NOMO-1 treated with dmso at 0.1 percent for 144 hours (cell line): ENCODE measurements around the gene MOB3B.

Experiments
- DNase-seq: peaks from one replicate; lab custom pipeline; 2025; ENCODE audit not compliant: unreplicated experiment; lab: John Stamatoyannopoulos, UW

Gene MOB3B

DNA sequence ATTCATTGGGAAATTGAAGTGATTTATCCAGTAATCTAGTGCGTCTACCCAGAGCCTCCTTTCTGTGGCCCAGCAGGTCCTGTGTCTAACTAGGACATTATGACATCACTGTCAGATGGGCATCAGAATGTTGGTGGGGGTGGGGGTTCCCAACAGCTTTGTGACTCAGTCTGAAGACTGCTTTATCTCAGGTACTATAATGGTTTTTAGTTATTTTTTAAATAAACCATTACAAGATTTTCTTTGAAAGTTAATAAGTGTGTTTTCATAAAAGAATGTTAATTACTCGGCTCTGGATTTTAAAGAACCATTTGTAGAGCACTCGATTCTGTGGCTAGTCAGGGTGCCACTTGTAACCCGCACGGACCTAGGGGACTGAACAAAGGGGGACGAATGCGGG is 232.6 kb downstream of the MOB3B start, which contains the start of gene EQTN:
Gene EQTN (minus strand): TSS at position 101 of the 400 bp plus-strand sequence. CDS start 95 bp downstream, at position 6.
- no peak for DNase-seq

DNA sequence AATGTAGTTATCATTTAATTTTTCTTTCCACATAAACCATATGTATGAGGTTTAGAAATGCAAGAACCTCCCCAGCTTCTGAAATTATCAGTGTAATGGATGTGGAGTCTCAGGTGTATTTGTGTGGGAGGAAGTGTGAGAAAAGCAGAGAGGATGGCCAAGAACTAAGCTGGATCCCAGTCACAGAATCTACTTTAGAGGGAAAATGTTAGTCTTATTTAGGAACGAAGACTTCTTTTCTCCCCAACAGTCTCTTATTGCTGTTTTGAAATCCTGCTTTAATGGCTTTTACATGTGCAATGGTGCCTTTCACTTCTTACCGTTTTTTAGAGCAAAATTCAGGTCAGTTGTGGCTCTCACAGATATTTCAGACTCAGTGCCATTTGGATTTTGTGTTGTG is 235.6 kb downstream of the MOB3B start:
- no peak for DNase-seq

DNA sequence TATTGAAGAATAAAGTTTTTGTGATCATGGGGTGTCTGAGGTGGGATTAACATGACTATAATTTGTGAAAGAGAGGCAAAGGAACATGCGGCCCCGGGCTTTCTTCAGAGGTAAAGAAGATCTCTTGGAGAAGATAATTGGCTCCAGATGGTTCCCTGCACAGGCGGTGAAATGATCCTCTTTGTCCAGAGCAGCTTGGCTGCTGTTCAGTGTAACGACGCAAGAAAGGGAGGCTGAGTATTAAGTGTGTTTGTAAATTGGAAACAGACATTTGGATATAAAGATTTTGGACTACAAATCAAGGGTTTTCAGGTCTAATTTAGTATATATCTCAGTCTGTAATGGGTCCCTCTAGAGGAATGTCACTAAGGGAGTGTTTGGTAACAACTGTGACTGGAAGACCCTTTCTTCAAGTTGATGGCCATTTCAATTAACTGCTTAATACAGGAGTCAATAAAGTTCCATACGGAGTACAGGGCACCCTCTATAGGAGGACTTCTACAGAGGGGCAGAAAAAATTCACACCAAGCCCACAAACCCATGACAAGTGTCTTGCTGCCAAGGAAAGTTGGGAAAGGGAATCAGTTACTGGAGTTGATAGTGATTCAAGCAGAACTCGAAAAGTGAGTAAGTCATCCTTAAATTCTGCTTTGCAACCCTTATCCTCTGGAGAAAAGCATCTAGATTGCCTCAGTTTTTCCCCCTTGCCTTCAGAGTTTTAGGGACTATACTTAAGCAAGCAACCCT is 236.8 kb downstream of the MOB3B start:
- no peak for DNase-seq

DNA sequence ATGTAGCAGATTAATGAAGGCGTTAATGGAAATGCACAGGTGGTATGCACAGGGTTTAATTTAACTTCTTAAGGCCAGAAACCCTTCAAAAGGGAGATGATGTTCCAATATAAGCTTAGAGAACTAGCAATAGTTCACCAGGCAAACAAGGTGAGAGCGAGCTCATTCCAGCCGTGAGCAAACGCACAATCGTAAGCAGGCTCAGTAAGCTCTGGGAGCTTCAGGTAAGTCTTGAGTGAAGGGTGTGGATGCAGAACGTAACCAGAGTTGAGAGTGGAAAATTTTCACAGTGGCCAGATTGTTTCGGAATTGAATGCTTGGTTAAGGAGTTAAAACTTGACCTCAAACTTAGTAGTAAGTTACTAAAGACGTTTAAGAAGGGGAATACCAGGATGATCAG is 238.3 kb downstream of the MOB3B start:
- DNase-seq: no peak

DNA sequence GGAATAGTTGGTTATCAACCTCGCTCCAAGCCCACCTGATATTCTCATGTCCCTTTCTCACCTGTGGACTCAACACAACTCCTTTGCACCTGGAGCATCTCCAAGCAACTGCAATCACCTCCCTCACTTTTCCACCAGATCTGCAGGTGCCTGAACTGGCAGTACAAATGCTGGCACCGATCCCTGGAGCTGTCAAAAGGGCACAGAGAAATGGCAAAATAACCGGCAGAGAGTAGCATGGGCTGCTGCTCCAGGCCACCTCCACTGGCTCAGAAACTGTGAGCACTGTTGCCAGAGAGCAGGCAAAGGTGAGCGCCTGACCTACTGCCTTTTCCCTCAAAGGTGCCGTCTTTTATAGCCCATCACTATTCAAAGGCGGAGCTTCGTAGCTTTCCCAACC is 247.3 kb downstream of the MOB3B start:
- DNase-seq: no peak

DNA sequence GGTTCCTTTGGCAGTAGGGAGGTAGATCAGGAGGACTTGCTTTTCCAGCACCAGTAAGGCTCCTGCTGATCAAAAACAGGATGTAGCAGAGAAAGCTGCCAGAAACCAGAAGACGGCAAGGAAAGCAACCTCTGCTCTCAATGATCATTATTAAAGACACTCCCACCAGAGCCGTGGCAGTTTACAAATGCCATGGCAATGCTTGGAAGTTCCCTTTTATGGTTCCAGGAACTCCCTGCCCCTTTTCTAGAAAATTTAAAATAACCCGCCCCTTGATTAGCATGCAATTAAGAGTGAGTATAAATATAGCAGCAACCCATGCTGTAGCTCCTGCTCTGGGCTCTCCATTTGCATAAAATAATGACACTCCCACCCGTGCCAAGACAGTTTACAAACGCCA is 248.8 kb downstream of the MOB3B start:
- no peak for DNase-seq

DNA sequence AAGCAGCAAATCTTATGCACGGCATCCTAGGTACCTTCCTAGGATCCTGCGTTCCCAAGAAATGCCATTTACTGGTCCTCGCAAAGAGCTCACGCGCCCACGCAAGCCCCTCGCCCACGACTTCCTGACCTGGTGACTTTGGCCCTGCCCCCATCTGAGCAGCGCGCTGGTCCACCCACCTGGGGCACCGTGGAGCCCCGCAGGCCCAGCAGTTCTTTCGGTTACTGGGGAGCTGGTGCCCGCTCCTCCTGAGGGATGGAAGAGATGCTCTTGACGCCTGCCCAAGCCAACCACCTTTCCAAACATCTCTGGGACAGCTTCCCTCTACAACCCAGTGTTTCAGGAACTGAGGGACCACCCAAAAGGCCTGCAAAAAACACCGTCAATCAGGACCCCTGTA is 249.4 kb downstream of the MOB3B start:
- no peak for DNase-seq

DNA sequence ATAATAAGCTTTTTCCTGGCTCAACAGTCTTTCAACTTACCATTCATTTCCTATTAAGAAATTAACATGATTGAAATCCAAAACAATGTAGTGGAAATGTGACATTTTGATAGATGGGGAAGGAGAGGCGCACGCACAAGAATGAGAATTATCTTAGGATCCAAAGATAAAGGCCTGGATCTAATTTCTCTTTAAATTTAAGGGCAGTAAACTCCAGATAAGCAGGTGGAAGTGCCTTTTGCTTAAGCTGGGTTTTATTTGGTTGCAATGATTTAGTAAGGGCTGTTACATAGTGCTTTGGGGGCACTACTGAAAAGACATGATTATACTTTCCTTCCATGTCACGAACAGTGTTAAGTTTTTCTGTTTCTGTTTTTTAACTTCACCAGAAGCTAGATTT is 250.0 kb downstream of the MOB3B start:
- no peak for DNase-seq

DNA sequence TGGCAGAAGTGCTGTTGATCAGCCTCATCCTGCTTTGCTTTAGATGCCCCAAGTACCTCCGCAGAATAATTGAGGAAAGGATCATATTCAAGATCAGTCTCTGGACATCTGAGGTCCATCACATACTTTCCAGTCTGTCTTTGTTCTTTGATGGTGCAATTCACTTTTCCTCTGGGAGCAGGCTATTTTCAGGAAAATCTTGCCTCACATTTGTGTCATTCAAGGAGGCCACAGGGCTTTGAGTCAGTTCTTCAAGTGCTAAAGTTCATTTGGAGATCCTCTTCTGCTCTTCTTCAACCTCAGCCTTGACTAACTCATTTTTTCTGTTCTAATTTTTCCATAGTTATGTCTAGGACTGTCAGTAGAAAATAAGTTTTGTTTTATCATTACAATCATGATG is 251.2 kb downstream of the MOB3B start:
- no peak for DNase-seq

DNA sequence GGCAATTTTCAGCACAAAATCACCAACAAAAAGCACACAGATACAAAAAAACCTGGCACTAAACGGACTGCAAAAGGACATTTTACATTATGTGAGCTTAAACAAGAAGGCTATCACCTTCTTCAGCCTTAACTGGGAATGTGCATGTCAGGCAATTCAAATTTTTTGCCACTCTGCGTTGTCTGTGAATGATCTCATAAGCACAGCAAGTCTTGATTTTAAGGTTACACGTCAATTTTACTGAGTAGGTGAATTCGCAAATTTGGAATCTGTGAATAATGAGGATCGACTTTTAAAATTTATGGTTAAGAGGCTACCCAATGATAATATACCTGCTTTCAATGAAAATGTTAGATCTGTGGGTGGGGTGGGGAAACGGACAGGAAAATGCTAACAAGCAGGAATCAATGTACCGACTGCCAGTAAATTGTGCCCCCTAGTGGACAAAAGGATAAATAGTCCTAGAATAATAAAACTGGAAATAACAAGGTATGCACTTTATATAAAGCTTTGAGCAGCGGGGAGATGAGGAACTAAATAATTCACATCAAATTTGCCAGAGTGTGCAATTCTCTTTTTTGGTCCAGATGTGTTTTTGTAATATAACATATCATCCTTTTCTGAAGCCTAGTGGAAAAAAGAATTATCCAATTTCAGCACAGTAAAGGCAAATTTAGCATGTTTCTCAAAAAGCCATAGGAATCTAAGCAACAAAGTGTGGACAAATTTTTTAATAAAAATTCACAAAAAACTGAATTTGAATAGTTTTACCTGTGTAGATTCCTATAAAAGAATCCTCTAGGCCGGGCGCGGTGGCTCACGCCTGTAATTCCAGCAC is 253.2 kb downstream of the MOB3B start:
- DNase-seq: no peak
